Measurements from ENCODE around the gene STX2. TPM values are rescaled to one million over a fixed set of nuclear protein-coding genes. Genes with fewer than 3 reads are reported as not detected.

Gene STX2
- total RNA-seq, 2 donors from 2014 or later, result 24.5 to 26.3 TPM

DNA sequence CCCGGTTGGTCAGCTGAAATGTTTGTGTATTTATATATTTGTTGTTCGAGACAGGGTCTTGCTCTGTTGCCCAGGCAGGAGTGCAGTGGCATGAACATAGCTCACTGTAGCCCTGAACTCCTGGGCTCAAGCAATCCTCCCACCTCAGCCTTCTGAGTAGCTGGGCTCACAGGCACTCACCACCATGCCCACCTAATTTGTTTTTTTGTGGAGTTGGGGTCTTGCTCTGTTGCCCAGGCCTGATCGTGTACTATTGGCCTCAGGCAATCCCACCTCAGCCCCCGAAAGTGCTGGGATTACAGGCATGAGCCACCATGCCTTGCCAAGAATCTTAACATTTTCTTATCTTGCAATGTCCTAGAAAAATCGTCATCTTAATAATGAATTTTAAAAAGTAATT is 36.1 kb upstream of the STX2 start:
- TF ChIP-seq, protein P1, sequence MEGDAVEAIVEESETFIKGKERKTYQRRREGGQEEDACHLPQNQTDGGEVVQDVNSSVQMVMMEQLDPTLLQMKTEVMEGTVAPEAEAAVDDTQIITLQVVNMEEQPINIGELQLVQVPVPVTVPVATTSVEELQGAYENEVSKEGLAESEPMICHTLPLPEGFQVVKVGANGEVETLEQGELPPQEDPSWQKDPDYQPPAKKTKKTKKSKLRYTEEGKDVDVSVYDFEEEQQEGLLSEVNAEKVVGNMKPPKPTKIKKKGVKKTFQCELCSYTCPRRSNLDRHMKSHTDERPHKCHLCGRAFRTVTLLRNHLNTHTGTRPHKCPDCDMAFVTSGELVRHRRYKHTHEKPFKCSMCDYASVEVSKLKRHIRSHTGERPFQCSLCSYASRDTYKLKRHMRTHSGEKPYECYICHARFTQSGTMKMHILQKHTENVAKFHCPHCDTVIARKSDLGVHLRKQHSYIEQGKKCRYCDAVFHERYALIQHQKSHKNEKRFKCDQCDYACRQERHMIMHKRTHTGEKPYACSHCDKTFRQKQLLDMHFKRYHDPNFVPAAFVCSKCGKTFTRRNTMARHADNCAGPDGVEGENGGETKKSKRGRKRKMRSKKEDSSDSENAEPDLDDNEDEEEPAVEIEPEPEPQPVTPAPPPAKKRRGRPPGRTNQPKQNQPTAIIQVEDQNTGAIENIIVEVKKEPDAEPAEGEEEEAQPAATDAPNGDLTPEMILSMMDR (IDR thresholded peaks at IDR 0.05), result no peak
- Histone ChIP-seq H3K27me3 (no peaks in the 10 kb centered on the region), H3K4me3 (no peak overlapping the region), H3K9me3 (no peaks in the 10 kb centered on the region), H3K36me3 (peaks cover 36% of the 10 kb centered on the region), H3K4me1 (peaks cover 0 to 34% of the 10 kb centered on the region in 2 donors), H3K27ac (no peak overlapping the region)
- DNase-seq (ENCODE audit: low spot score), result no peak

- Histone ChIP-seq H3K9me3 (no peaks in the 10 kb centered on the region), H3K36me3 (peaks cover 36% of the 10 kb centered on the region), H3K4me3 (no peak overlapping the region), H3K27ac (no peak overlapping the region), H3K27me3 (no peaks in the 10 kb centered on the region), H3K4me1 (peaks cover 0 to 34% of the 10 kb centered on the region in 2 donors)
- TF ChIP-seq, protein P1 (IDR thresholded peaks at IDR 0.05), result no peak
- DNase-seq (ENCODE audit: low spot score), result no peak
Measured at GRCh38 chr12:130874696-130875095, 35.6 kb upstream of the STX2 start.

GRCh38 chr12:130873825-130874224 is 34.8 kb upstream of the STX2 start:
- TF ChIP-seq, protein P1 (IDR thresholded peaks at IDR 0.05), result no peak
- Histone ChIP-seq H3K27me3 (no peaks in the 10 kb centered on the region), H3K9me3 (no peaks in the 10 kb centered on the region), H3K36me3 (peaks cover 36% of the 10 kb centered on the region), H3K27ac (no peak overlapping the region), H3K4me3 (no peak overlapping the region), H3K4me1 (peaks cover 0 to 34% of the 10 kb centered on the region in 2 donors)
- no peak for DNase-seq (ENCODE audit: low spot score)

DNA sequence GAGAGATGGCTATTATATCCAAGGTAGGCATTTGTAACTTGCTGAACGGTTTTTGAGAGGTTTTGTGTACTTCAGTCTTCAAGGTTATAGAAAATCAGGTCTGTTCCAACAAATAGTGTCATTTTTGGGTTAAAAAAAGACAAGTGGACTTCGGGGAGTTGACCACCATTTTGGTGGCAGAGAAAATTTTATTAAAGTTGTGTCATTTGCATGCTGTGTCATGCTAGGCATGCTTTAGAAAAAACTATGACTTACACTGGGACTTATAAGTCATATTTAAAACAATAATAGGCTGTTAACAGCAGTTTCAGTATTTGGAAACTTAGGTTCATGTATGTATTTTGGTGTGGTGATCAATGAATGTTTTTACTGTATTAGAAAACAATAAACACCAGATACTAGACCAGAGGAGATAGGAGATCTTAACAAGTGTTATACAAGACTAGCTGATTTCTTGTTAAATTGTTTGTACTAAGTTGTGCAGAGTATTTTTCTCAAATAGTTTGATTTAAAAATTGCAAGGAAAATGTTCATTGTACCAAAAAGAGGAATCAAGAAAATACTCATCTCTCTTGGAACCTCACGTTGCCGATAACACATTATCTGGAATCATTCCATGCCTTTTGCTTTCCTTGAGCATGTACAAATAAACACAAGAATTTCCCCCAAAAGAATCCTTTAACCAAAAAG is 34.2 kb upstream of the STX2 start:
- TF ChIP-seq, protein P1 (IDR thresholded peaks at IDR 0.05), result no peak
- Histone ChIP-seq H3K9me3 (no peaks in the 10 kb centered on the region), H3K4me3 (peak overlapping the region; percentile 89 to 92), H3K36me3 (peaks cover 36% of the 10 kb centered on the region), H3K27ac (peak overlapping the region in 1 of 2 donors; percentile 91), H3K4me1 (peaks cover 0 to 34% of the 10 kb centered on the region in 2 donors), H3K27me3 (no peaks in the 10 kb centered on the region)
- DNase-seq (ENCODE audit: low spot score), result no peak

GRCh38 chr12:130872179-130873096 is 33.4 kb upstream of the STX2 start:
- no peak for DNase-seq (ENCODE audit: low spot score)
- Histone ChIP-seq H3K27me3 (no peaks in the 10 kb centered on the region), H3K27ac (peak overlapping the region; percentile 87 to 91), H3K9me3 (peaks cover 0 to 6% of the 10 kb centered on the region in 2 donors), H3K4me1 (peaks cover 0 to 34% of the 10 kb centered on the region in 2 donors), H3K36me3 (peaks cover 36% of the 10 kb centered on the region), H3K4me3 (peak overlapping the region; percentile 89 to 92)
- TF ChIP-seq, protein P1 (IDR thresholded peaks at IDR 0.05), result no peak
